CD14-positive monocyte (primary cell): ENCODE results near the gene PCCB. TPM values are rescaled to one million over a fixed set of nuclear protein-coding genes. Genes with fewer than 3 reads are reported as not detected.

Source experiments
- DNase-seq, 3 donors: peaks; one replicate each; pipeline ENCODE4 v3.0.0-alpha.2; 2011 to 2022
- H2AFZ ChIP-seq: 2 replicates; pipeline ENCODE4 v1.6.0; 2012; ENCODE audit warnings: mild to moderate bottlenecking, low read depth, low read length, inconsistent platforms; ENCODE audit not compliant: insufficient read depth, poor library complexity, severe bottlenecking
- H3K27ac ChIP-seq, 2 donors: 1 replicate in 1 of 2; 2 replicates in 1 of 2; pipeline ENCODE4 v1.5.1; 2012 to 2013; ENCODE audit warnings: low read length in 2 of 2, control low read depth in 1 of 2, inconsistent platforms in 1 of 2, low read depth in 1 of 2, mild to moderate bottlenecking in 1 of 2
- H3K27me3 ChIP-seq, 2 donors: one replicate each; pipeline versions ENCODE4 v1.6.0 to v1.6.1; 2011 to 2013; ENCODE audit warnings: low read length in 2 of 2; ENCODE audit not compliant: control insufficient read depth in 2 of 2, insufficient read depth in 2 of 2
- H3K36me3 ChIP-seq, 2 donors: replicated peaks in 1 of 2; 1 replicate in 1 of 2; 2 replicates in 1 of 2; pipeline versions ENCODE4 v1.5.1 to v1.6.1; 2012 to 2013; ENCODE audit warnings: low read length in 2 of 2, control low read depth in 1 of 2, inconsistent platforms in 1 of 2, mild to moderate bottlenecking in 1 of 2; ENCODE audit not compliant: insufficient read depth in 2 of 2, control insufficient read depth in 1 of 2
- H3K4me1 ChIP-seq, 2 donors: 1 replicate in 1 of 2; 2 replicates in 1 of 2; pipeline versions ENCODE4 v1.5.1 to v1.6.1; 2012 to 2013; ENCODE audit warnings: low read length in 2 of 2, control low read depth in 1 of 2, inconsistent platforms in 1 of 2, mild to moderate bottlenecking in 1 of 2, moderate library complexity in 1 of 2; ENCODE audit not compliant: insufficient read depth in 2 of 2, control insufficient read depth in 1 of 2
- H3K4me2 ChIP-seq: replicated peaks from 2 replicates; pipeline ENCODE3; 2012; ENCODE audit warnings: low read length, moderate library complexity, mild to moderate bottlenecking; ENCODE audit not compliant: poor library complexity, severe bottlenecking; ENCODE audit errors: extremely low read depth
- H3K4me3 ChIP-seq, 3 experiments: fragments of 200-600 bp in 1 of 3; sonication (generic) in 1 of 3; replicated peaks in 1 of 3; 1 replicate in 2 of 3; 2 replicates in 1 of 3; pipeline ENCODE4 v1.5.1; 2011 to 2013; ENCODE audit warnings: low read length in 3 of 3, mild to moderate bottlenecking in 3 of 3, control low read depth in 2 of 3, low read depth in 2 of 3, inconsistent platforms in 1 of 3, moderate library complexity in 1 of 3
- H3K79me2 ChIP-seq: 2 replicates; pipeline ENCODE4 v1.6.0; 2012; ENCODE audit warnings: mild to moderate bottlenecking, control low read depth, inconsistent platforms, low read length, moderate library complexity; ENCODE audit not compliant: insufficient read depth
- H3K9ac ChIP-seq: 2 replicates; pipeline ENCODE4 v1.6.0; 2017; ENCODE audit warnings: low read length, mild to moderate bottlenecking; ENCODE audit not compliant: insufficient read depth, poor library complexity, severe bottlenecking
- H3K9me3 ChIP-seq, 2 donors: replicated peaks in 1 of 2; 1 replicate in 1 of 2; 2 replicates in 1 of 2; pipeline versions ENCODE4 v1.5.1 to v1.6.1; 2012 to 2013; ENCODE audit warnings: low read length in 2 of 2, control low read depth in 1 of 2; ENCODE audit not compliant: control insufficient read depth in 1 of 2, insufficient read depth in 1 of 2
- H4K20me1 ChIP-seq: 2 replicates; pipeline ENCODE4 v1.6.0; 2012; ENCODE audit warnings: mild to moderate bottlenecking, low read length, control low read depth, moderate library complexity; ENCODE audit not compliant: insufficient read depth
- H3K27ac Mint-ChIP-seq, 7 donors: one replicate each; pipeline ENCODE4 v1.8.0; 2020; ENCODE audit warnings: mild to moderate bottlenecking in 7 of 7, mixed read lengths in 7 of 7, moderate library complexity in 6 of 7, inconsistent platforms in 2 of 7
- H3K27me3 Mint-ChIP-seq, 3 donors: one replicate each; pipeline ENCODE4 v1.8.0; 2021 to 2022; ENCODE audit warnings: low read depth in 3 of 3, mild to moderate bottlenecking in 3 of 3, mixed read lengths in 3 of 3, moderate library complexity in 3 of 3, inconsistent platforms in 1 of 3
- H3K36me3 Mint-ChIP-seq, 2 donors: one replicate each; pipeline ENCODE4 v1.8.0; 2020; ENCODE audit warnings: mixed read lengths in 2 of 2, inconsistent platforms in 1 of 2, mild to moderate bottlenecking in 1 of 2
- H3K4me1 Mint-ChIP-seq: one replicate; pipeline ENCODE4 v1.8.0; 2020; ENCODE audit warnings: mild to moderate bottlenecking, mixed read lengths
- H3K4me3 Mint-ChIP-seq, 2 donors: one replicate each; pipeline ENCODE4 v1.8.0; 2020; ENCODE audit warnings: mild to moderate bottlenecking in 2 of 2, mixed read lengths in 2 of 2, moderate library complexity in 1 of 2
- H3K9me3 Mint-ChIP-seq, 7 donors: one replicate each; pipeline ENCODE4 v1.8.0; 2020 to 2022; ENCODE audit warnings: mixed read lengths in 7 of 7, mild to moderate bottlenecking in 6 of 7, moderate library complexity in 6 of 7, inconsistent platforms in 2 of 7
- CTCF ChIP-seq: fragments of 200-600 bp; IDR thresholded peaks from one replicate; pipeline ENCODE4 v1.8.0; 2022; ENCODE audit warnings: antibody characterized with exemption, mild to moderate bottlenecking
- WGBS: methylation state at CpG from one replicate; pipeline ENCODE4 v1.1.5; 2013; ENCODE audit warnings: missing lambda C conversion rate; ENCODE audit not compliant: insufficient coverage; 5-methylcytosine and 5-hydroxymethylcytosine counted together
- intact Hi-C, 2 donors: fragments of 100-400 bp; cut with micrococcal nuclease; formaldehyde crosslinking; loops; one replicate each; pipeline versions ENCODE4 v1.15.0 to v1.15.1; 2023
- polyA plus RNA-seq, 3 donors: library from polyadenylated mRNA; depleted of rRNA in 1 of 3; unstranded in 2 of 3; stranded (reverse) in 1 of 3; fragments of 300-500 nt in 2 of 3; fragments of >200 nt in 1 of 3; fragmentation: Illumina TruSeq in 2 of 3; gene quantifications; 1 replicate in 2 of 3; 2 replicates in 1 of 3; pipeline ENCODE4 v1.2.3, GENCODE V29; 2012 to 2021

PCCB gene
- polyA plus RNA-seq, 3 donors = 13.1 to 41.7 (median 31.6) TPM

- no peak for TF ChIP-seq CTCF
- Histone ChIP-seq H2AFZ (no peak overlapping the region), H3K9me3 (no peaks in the 10 kb centered on the region), H3K4me3 (no peak overlapping the region), H4K20me1 (no peaks in the 10 kb centered on the region), H3K9ac (no peak overlapping the region), H3K27me3 (no peaks in the 10 kb centered on the region), H3K4me1 (no peaks in the 10 kb centered on the region), H3K36me3 (peaks cover 3 to 59% of the 10 kb centered on the region in 2 donors), H3K79me2 (no peaks in the 10 kb centered on the region), H3K4me2 (no peak overlapping the region), H3K27ac (no peak overlapping the region)
- H3K4me3 Mint-ChIP-seq = no peak overlapping the region
- no peak for DNase-seq
- H3K4me1 Mint-ChIP-seq = no peaks in the 10 kb centered on the region
- H3K36me3 Mint-ChIP-seq = peaks cover 22 to 42% of the 10 kb centered on the region in 2 donors
- peak overlapping the region in 2 of 7 donors; percentile 6 to 63 for H3K27ac Mint-ChIP-seq
- H3K27me3 Mint-ChIP-seq = no peaks in the 10 kb centered on the region
- WGBS = no CpG with 5 or more reads among the region's 1 CpG
- intact Hi-C loops = no loop called here
- peaks cover 0 to 2% (median 0%) of the 10 kb centered on the region in 7 donors for H3K9me3 Mint-ChIP-seq
These were observed 100.0 kb downstream of the PCCB start for GRCh38 chr3:136350132-136350531.

GRCh38 chr3:136350557-136350956 lies 100.4 kb downstream of the PCCB start:
- intact Hi-C loops = no loop called here
- Histone ChIP-seq H3K9ac (no peak overlapping the region), H4K20me1 (no peaks in the 10 kb centered on the region), H3K4me2 (no peak overlapping the region), H3K27ac (no peak overlapping the region), H3K4me3 (no peak overlapping the region), H3K9me3 (no peaks in the 10 kb centered on the region), H3K27me3 (no peaks in the 10 kb centered on the region), H3K36me3 (peaks cover 3 to 58% of the 10 kb centered on the region in 2 donors), H2AFZ (no peak overlapping the region), H3K4me1 (no peaks in the 10 kb centered on the region), H3K79me2 (no peaks in the 10 kb centered on the region)
- TF ChIP-seq CTCF = no peak
- H3K27ac Mint-ChIP-seq = peak overlapping the region in 1 of 7 donors; percentile 0
- H3K27me3 Mint-ChIP-seq = no peaks in the 10 kb centered on the region
- H3K4me3 Mint-ChIP-seq = no peak overlapping the region
- peaks cover 25 to 39% of the 10 kb centered on the region in 2 donors for H3K36me3 Mint-ChIP-seq
- WGBS = no CpG with 5 or more reads among the region's 2 CpGs
- no peaks in the 10 kb centered on the region for H3K4me1 Mint-ChIP-seq
- H3K9me3 Mint-ChIP-seq = peaks cover 0 to 2% (median 0%) of the 10 kb centered on the region in 7 donors
- no peak for DNase-seq
